ENCODE measurements around the gene RAB4A.

RAB4A gene

GRCh38 chr1:229295745-229296144, 24.8 kb downstream of the RAB4A start:
- DNase-seq = no peak
- H3K23ac ChIP-seq (ENCODE audit: low read length) = no peak overlapping the region
- no peak overlapping the region for H3K18ac ChIP-seq (ENCODE audit: low read length)
- H3K79me1 ChIP-seq (ENCODE audit: low read length) = peaks cover 3% of the 10 kb centered on the region
- peaks cover 4 to 16% of the 10 kb centered on the region in 2 experiments for H3K36me3 ChIP-seq (ENCODE audit: control insufficient read depth in 1 of 2, insufficient read depth in 2 of 2, low read length in 2 of 2)
- H3K4me2 ChIP-seq (ENCODE audit: low read length) = no peak overlapping the region
- no peak overlapping the region for H2BK120ac ChIP-seq (ENCODE audit: insufficient read depth, low read length, poor library complexity)
- no peak overlapping the region for H4K91ac ChIP-seq (ENCODE audit: low read depth, low read length)
- H3K27me3 ChIP-seq (ENCODE audit: insufficient read depth, low read length) = no peaks in the 10 kb centered on the region
- no peak overlapping the region for H3K4ac ChIP-seq (ENCODE audit: low read depth, low read length)
- no peak overlapping the region for H4K12ac ChIP-seq (ENCODE audit: low read depth, low read length)
- no peaks in the 10 kb centered on the region for H3K9me3 ChIP-seq (ENCODE audit: insufficient read depth, low read depth, low read length)
- no peak overlapping the region for H2AFZ ChIP-seq (ENCODE audit: insufficient read depth, low read length, poor library complexity)
- no peaks in the 10 kb centered on the region for H3K79me2 ChIP-seq (ENCODE audit: control insufficient read depth, insufficient read depth, low read length, poor library complexity)
- H3K4me1 ChIP-seq (ENCODE audit: control insufficient read depth in 1 of 2, insufficient read depth in 2 of 2, low read length in 2 of 2) = peaks cover 0 to 4% of the 10 kb centered on the region in 2 experiments
- H2AK5ac ChIP-seq (ENCODE audit: low read length) = no peak overlapping the region
- no CpG with 5 or more reads among the region's 11 CpGs for WGBS (ENCODE audit: extremely low coverage, insufficient coverage, insufficient read length)
- H2BK5ac ChIP-seq (ENCODE audit: low read depth, low read length, poor library complexity) = no peak overlapping the region
- no peak overlapping the region for H4K8ac ChIP-seq (ENCODE audit: low read depth, low read length)
- no peak overlapping the region for H3K4me3 ChIP-seq (ENCODE audit: low read depth, low read length)
- H3K14ac ChIP-seq (ENCODE audit: low read length) = no peak overlapping the region
- H3K27ac ChIP-seq (ENCODE audit: low read depth, low read length) = no peak overlapping the region
- H2BK12ac ChIP-seq (ENCODE audit: low read length) = no peak overlapping the region
- H3K9ac ChIP-seq (ENCODE audit: low read length) = no peak overlapping the region

DNA sequence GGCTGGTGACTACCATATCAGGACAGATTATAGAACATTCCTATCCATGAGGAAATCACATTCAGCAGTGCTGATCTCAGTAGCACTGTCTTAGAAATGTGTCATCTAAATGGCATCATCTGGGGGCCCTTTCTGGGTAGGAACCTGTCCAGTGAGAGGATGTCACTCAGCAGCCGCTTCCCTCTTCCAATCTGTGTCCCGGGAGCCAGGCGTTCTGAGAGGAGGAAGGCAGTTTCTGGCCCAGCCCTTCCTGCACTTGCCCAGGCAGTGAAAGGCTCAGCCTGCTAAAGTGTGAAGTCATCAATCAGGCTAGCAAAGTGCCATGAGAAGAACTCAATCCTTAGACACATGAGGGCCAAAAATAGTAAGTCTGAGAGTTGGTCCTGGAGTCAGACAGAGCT, 25.6 kb downstream of the RAB4A start:
- H2BK5ac ChIP-seq (ENCODE audit: low read depth, low read length, poor library complexity) = no peak overlapping the region
- H2AFZ ChIP-seq (ENCODE audit: insufficient read depth, low read length, poor library complexity) = no peak overlapping the region
- H3K36me3 ChIP-seq (ENCODE audit: control insufficient read depth in 1 of 2, insufficient read depth in 2 of 2, low read length in 2 of 2) = peaks cover 6 to 16% of the 10 kb centered on the region in 2 experiments
- peaks cover 0 to 4% of the 10 kb centered on the region in 2 experiments for H3K4me1 ChIP-seq (ENCODE audit: control insufficient read depth in 1 of 2, insufficient read depth in 2 of 2, low read length in 2 of 2)
- no peak overlapping the region for H2BK120ac ChIP-seq (ENCODE audit: insufficient read depth, low read length, poor library complexity)
- no peak overlapping the region for H2BK12ac ChIP-seq (ENCODE audit: low read length)
- no peak overlapping the region for H3K23ac ChIP-seq (ENCODE audit: low read length)
- WGBS (ENCODE audit: extremely low coverage, insufficient coverage, insufficient read length) = no CpG with 5 or more reads among the region's 3 CpGs
- no peak overlapping the region for H3K27ac ChIP-seq (ENCODE audit: low read depth, low read length)
- no peak overlapping the region for H2AK5ac ChIP-seq (ENCODE audit: low read length)
- no peak overlapping the region for H4K91ac ChIP-seq (ENCODE audit: low read depth, low read length)
- H3K9me3 ChIP-seq (ENCODE audit: insufficient read depth, low read depth, low read length) = no peaks in the 10 kb centered on the region
- DNase-seq = peak; percentile 82 to 90
- H4K8ac ChIP-seq (ENCODE audit: low read depth, low read length) = no peak overlapping the region
- H3K27me3 ChIP-seq (ENCODE audit: insufficient read depth, low read length) = no peaks in the 10 kb centered on the region
- H3K14ac ChIP-seq (ENCODE audit: low read length) = no peak overlapping the region
- no peak overlapping the region for H4K12ac ChIP-seq (ENCODE audit: low read depth, low read length)
- H3K18ac ChIP-seq (ENCODE audit: low read length) = peak overlapping the region; percentile 8
- H3K79me2 ChIP-seq (ENCODE audit: control insufficient read depth, insufficient read depth, low read length, poor library complexity) = no peaks in the 10 kb centered on the region
- no peak overlapping the region for H3K9ac ChIP-seq (ENCODE audit: low read length)
- H3K4me2 ChIP-seq (ENCODE audit: low read length) = no peak overlapping the region
- H3K79me1 ChIP-seq (ENCODE audit: low read length) = peaks cover 3% of the 10 kb centered on the region
- H3K4me3 ChIP-seq (ENCODE audit: low read depth, low read length) = no peak overlapping the region
- no peak overlapping the region for H3K4ac ChIP-seq (ENCODE audit: low read depth, low read length)

DNA sequence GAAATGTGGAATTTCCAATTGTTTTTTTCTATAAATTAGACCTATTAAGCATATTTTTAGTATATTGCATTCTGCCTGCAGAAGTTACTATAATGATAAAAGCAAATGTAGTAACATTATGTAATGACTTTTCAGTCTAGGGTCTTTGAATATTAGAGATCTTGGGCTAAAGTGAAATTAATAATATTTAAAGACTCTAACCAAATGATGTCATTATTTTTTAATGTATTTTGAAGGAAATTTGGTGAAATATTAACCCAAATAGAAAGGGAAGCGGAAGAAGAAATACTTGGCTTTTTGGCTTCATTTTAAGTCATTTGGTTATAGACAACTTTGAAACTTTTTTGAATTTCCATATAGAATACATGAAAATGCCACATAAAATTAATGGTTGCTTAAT, 26.8 kb downstream of the RAB4A start:
- no peak for DNase-seq
- Histone ChIP-seq H2BK12ac (ENCODE audit: low read length) (no peak overlapping the region), H3K27me3 (ENCODE audit: insufficient read depth, low read length) (no peaks in the 10 kb centered on the region), H3K18ac (ENCODE audit: low read length) (no peak overlapping the region), H3K4me3 (ENCODE audit: low read depth, low read length) (no peak overlapping the region), H4K8ac (ENCODE audit: low read depth, low read length) (no peak overlapping the region), H4K12ac (ENCODE audit: low read depth, low read length) (no peak overlapping the region), H3K9me3 (ENCODE audit: insufficient read depth, low read depth, low read length) (no peaks in the 10 kb centered on the region), H3K4me2 (ENCODE audit: low read length) (no peak overlapping the region), H3K9ac (ENCODE audit: low read length) (no peak overlapping the region), H3K23ac (ENCODE audit: low read length) (no peak overlapping the region), H2AK5ac (ENCODE audit: low read length) (no peak overlapping the region), H2AFZ (ENCODE audit: insufficient read depth, low read length, poor library complexity) (no peak overlapping the region), H2BK120ac (ENCODE audit: insufficient read depth, low read length, poor library complexity) (no peak overlapping the region), H3K27ac (ENCODE audit: low read depth, low read length) (no peak overlapping the region), H3K4me1 (ENCODE audit: control insufficient read depth in 1 of 2, insufficient read depth in 2 of 2, low read length in 2 of 2) (peaks cover 0 to 4% of the 10 kb centered on the region in 2 experiments), H2BK5ac (ENCODE audit: low read depth, low read length, poor library complexity) (no peak overlapping the region), H3K79me2 (ENCODE audit: control insufficient read depth, insufficient read depth, low read length, poor library complexity) (no peaks in the 10 kb centered on the region), H3K79me1 (ENCODE audit: low read length) (peaks cover 3% of the 10 kb centered on the region), H4K91ac (ENCODE audit: low read depth, low read length) (no peak overlapping the region), H3K36me3 (ENCODE audit: control insufficient read depth in 1 of 2, insufficient read depth in 2 of 2, low read length in 2 of 2) (peaks cover 7 to 16% of the 10 kb centered on the region in 2 experiments), H3K14ac (ENCODE audit: low read length) (no peak overlapping the region), H3K4ac (ENCODE audit: low read depth, low read length) (no peak overlapping the region)
- no CpG with 5 or more reads among the region's 1 CpG for WGBS (ENCODE audit: extremely low coverage, insufficient coverage, insufficient read length)

DNA sequence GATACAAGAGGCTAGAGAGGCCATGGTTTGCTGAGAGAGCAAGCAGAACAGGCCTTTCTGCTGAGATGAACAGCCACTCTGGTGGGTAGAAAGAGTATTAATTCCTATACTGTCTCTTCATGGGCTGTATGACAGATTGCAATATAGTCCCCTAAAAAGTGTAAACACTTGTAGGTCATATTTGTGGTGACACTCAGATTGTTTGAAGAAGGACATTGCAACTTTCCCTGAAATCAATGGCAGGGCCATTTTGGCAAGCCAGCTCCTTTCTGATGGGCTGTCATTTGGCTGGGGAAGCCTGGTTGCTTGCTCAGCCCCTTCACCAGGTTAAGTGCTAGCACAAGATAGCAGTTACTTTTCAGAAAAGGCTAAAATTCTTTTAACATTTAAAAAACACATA, 27.5 kb downstream of the RAB4A start:
- Histone ChIP-seq H3K4me2 (ENCODE audit: low read length) (no peak overlapping the region), H2BK5ac (ENCODE audit: low read depth, low read length, poor library complexity) (no peak overlapping the region), H3K4me3 (ENCODE audit: low read depth, low read length) (no peak overlapping the region), H3K18ac (ENCODE audit: low read length) (no peak overlapping the region), H4K91ac (ENCODE audit: low read depth, low read length) (no peak overlapping the region), H3K9ac (ENCODE audit: low read length) (no peak overlapping the region), H3K14ac (ENCODE audit: low read length) (no peak overlapping the region), H2BK12ac (ENCODE audit: low read length) (no peak overlapping the region), H3K4me1 (ENCODE audit: control insufficient read depth in 1 of 2, insufficient read depth in 2 of 2, low read length in 2 of 2) (peaks cover 0 to 4% of the 10 kb centered on the region in 2 experiments), H2AK5ac (ENCODE audit: low read length) (no peak overlapping the region), H3K4ac (ENCODE audit: low read depth, low read length) (no peak overlapping the region), H2AFZ (ENCODE audit: insufficient read depth, low read length, poor library complexity) (no peak overlapping the region), H4K8ac (ENCODE audit: low read depth, low read length) (no peak overlapping the region), H3K36me3 (ENCODE audit: control insufficient read depth in 1 of 2, insufficient read depth in 2 of 2, low read length in 2 of 2) (peaks cover 10 to 19% of the 10 kb centered on the region in 2 experiments), H3K9me3 (ENCODE audit: insufficient read depth, low read depth, low read length) (no peaks in the 10 kb centered on the region), H3K23ac (ENCODE audit: low read length) (no peak overlapping the region), H3K27me3 (ENCODE audit: insufficient read depth, low read length) (no peaks in the 10 kb centered on the region), H3K27ac (ENCODE audit: low read depth, low read length) (no peak overlapping the region), H4K12ac (ENCODE audit: low read depth, low read length) (no peak overlapping the region), H3K79me1 (ENCODE audit: low read length) (peaks cover 3% of the 10 kb centered on the region), H2BK120ac (ENCODE audit: insufficient read depth, low read length, poor library complexity) (no peak overlapping the region), H3K79me2 (ENCODE audit: control insufficient read depth, insufficient read depth, low read length, poor library complexity) (no peaks in the 10 kb centered on the region)
- DNase-seq = no peak

Data from trophoblast cell (in vitro differentiated cells and primary cell).